GM12878 (cell line): ENCODE measurements around the gene YPEL4. TPM values are rescaled to one million over a fixed set of nuclear protein-coding genes. Genes with fewer than 3 reads are reported as not detected.

Source experiments
- ATAC-seq: fragments of 200-7000 bp; cut with Tn5 transposase; 3 replicates; pipeline ENCODE4 v1.9.1; 2020; ENCODE audit warnings: mild to moderate bottlenecking, moderate library complexity
- BruUV-seq: library from RNA; stranded (reverse); fragments of 400-500 nt; replicated peaks from 2 replicates; lab custom pipeline; 2021; lab: Mats Ljungman, UMichigan
- CTCF ChIA-PET: fragments of 300-600 bp; sonication (Branson Sonifier 250); formaldehyde crosslinking; extraction: SDS; loops from one replicate; lab custom pipeline; 2021; ENCODE audit warnings: inconsistent platforms; lab: Yijun Ruan, JAX
- POLR2A ChIA-PET: fragments of 350-600 bp; formaldehyde crosslinking; extraction: SDS; loops from one replicate; lab custom pipeline; 2021; ENCODE audit warnings: inconsistent platforms; lab: Charles Lee
- RAD21 ChIA-PET: fragments of 300-600 bp; sonication (Branson Sonifier 250); formaldehyde crosslinking; loops from one replicate; lab custom pipeline; 2023; ENCODE audit warnings: antibody characterized with exemption; ENCODE audit not compliant: unreplicated experiment; lab: Charles Lee
- SMC1A ChIA-PET: fragments of 300-600 bp; sonication (Branson Sonifier 250); formaldehyde crosslinking; loops from one replicate; lab custom pipeline; 2023; ENCODE audit not compliant: unreplicated experiment, uncharacterized antibody; lab: Charles Lee
- DNase-seq: peaks from one replicate; pipeline ENCODE4 v3.0.0-alpha.2; 2011; ENCODE audit warnings: low read depth, low spot score
- FAIRE-seq: peaks from 3 replicates; lab custom pipeline; 2011; peaks lifted over from hg19 to GRCh38; lab: Jason Lieb, UNC
- H2AFZ ChIP-seq: 2 replicates; pipeline ENCODE4 v1.6.0; 2011; ENCODE audit warnings: low read depth, low read length, control low read depth; ENCODE audit not compliant: control insufficient read depth
- H3K27ac ChIP-seq: 2 replicates; pipeline ENCODE4 v1.5.1; 2011; ENCODE audit warnings: control low read depth; ENCODE audit not compliant: control insufficient read depth, insufficient read depth
- H3K27me3 ChIP-seq, 2 experiments: replicated peaks in 1 of 2; 2 replicates each; pipeline versions ENCODE4 v1.6.0 to v1.6.1; 2011; ENCODE audit warnings: low read length in 1 of 2; ENCODE audit not compliant: control insufficient read depth in 2 of 2, insufficient read depth in 2 of 2
- H3K36me3 ChIP-seq, 2 experiments: 2 replicates each; pipeline ENCODE4 v1.5.1; 2011; ENCODE audit warnings: low read length in 1 of 2; ENCODE audit not compliant: control insufficient read depth in 2 of 2, insufficient read depth in 2 of 2
- H3K4me1 ChIP-seq: 2 replicates; pipeline ENCODE4 v1.6.1; 2011; ENCODE audit warnings: mild to moderate bottlenecking, low read length, moderate library complexity, mixed read lengths; ENCODE audit not compliant: control insufficient read depth, insufficient read depth
- H3K4me2 ChIP-seq: 2 replicates; pipeline ENCODE4 v1.6.0; 2011; ENCODE audit warnings: control low read depth; ENCODE audit not compliant: control insufficient read depth, insufficient read depth
- H3K4me3 ChIP-seq: fragments of 200-600 bp; sonication (generic); 2 replicates; pipeline ENCODE4 v1.5.1; 2016
- H3K79me2 ChIP-seq: 2 replicates; pipeline ENCODE4 v1.6.0; 2011; ENCODE audit warnings: low read length; ENCODE audit not compliant: control insufficient read depth, insufficient read depth
- H3K9ac ChIP-seq: 2 replicates; pipeline ENCODE4 v1.8.0; 2011; ENCODE audit warnings: low read length, control low read depth, mixed read lengths; ENCODE audit not compliant: control insufficient read depth, insufficient read depth
- H3K9me3 ChIP-seq: replicated peaks from 3 replicates; pipeline ENCODE4 v1.5.1; 2011; ENCODE audit warnings: mild to moderate bottlenecking, low read length; ENCODE audit not compliant: control insufficient read depth, insufficient read depth
- H4K20me1 ChIP-seq: 2 replicates; pipeline ENCODE4 v1.6.0; 2011; ENCODE audit not compliant: control insufficient read depth, insufficient read depth
- CHD4 ChIP-seq: fragments of 200-600 bp; sonication (generic); IDR thresholded peaks from 2 replicates; pipeline ENCODE4 v1.6.1; 2016; ENCODE audit warnings: mild to moderate bottlenecking
- E2F8 ChIP-seq: fragments of 450-650 bp; IDR thresholded peaks from 2 replicates; pipeline ENCODE4 v1.6.1; 2018; ENCODE audit warnings: mild to moderate bottlenecking, low read depth, moderate library complexity; ENCODE audit not compliant: partially characterized antibody
- HCFC1 ChIP-seq: fragments of 150-350 bp; IDR thresholded peaks from 2 replicates; pipeline ENCODE4 v1.6.1; 2014; ENCODE audit warnings: low read length
- PAX5 ChIP-seq: IDR thresholded peaks from 2 replicates; pipeline ENCODE4 v1.6.1; 2011; ENCODE audit warnings: low read depth, low read length, borderline replicate concordance
- SIN3A ChIP-seq: IDR thresholded peaks from 2 replicates; pipeline ENCODE4 v1.6.1; 2012; ENCODE audit warnings: low read depth, low read length, improper control_type of control experiment
- SKIL ChIP-seq: fragments of 450-650 bp; IDR thresholded peaks from 2 replicates; pipeline ENCODE4 v1.6.1; 2017; ENCODE audit warnings: mild to moderate bottlenecking, low read depth, inconsistent platforms; ENCODE audit not compliant: poor library complexity, severe bottlenecking
- TBL1XR1 ChIP-seq: IDR thresholded peaks from 2 replicates; pipeline ENCODE4 v1.6.1; 2012; ENCODE audit warnings: low read depth, low read length, improper control_type of control experiment
- WGBS: methylation state at CpG from one replicate; pipeline ENCODE4 v1.1.6; 2016; ENCODE audit warnings: low lambda C conversion rate; ENCODE audit not compliant: insufficient replicate concordance, insufficient coverage; ENCODE audit errors: missing lambda C conversion rate; 5-methylcytosine and 5-hydroxymethylcytosine counted together
- in situ Hi-C: fragments of 300-500 bp; cut with MboI; formaldehyde crosslinking; loops from 9 replicates; pipeline ENCODE4 v1.14.3; 2018; ENCODE audit warnings: mixed read lengths
- intact Hi-C: fragments of 100-400 bp; cut with micrococcal nuclease; formaldehyde crosslinking; loops from one replicate; pipeline ENCODE4 v1.14.2; 2022; ENCODE audit not compliant: unreplicated experiment
- polyA plus RNA-seq, 11 experiments: library from polyadenylated mRNA; depleted of rRNA in 4 of 11; unstranded in 6 of 11; stranded (reverse) in 5 of 11; fragments of >200 nt; fragmentation: Nextera tagmentation in 4 of 11; fragmentation: Illumina TruSeq in 1 of 11; extraction: Ambion mirVana in 4 of 11; extraction: Trizol in 1 of 11; gene quantifications; 1 replicate in 1 of 11; 2 replicates in 10 of 11; pipeline versions ENCODE4 v1.2.1 to v1.2.3, GENCODE V29; 2011 to 2016; ENCODE audit warnings: inconsistent platforms in 2 of 11, missing spikeins in 2 of 11, low read depth in 1 of 11
- total RNA-seq, 4 experiments: library from RNA; depleted of rRNA in 3 of 4; stranded (reverse); fragments of >200 nt in 3 of 4; fragmentation: Illumina TruSeq in 1 of 4; extraction: Trizol in 1 of 4; gene quantifications; 2 replicates each; pipeline versions ENCODE4 v1.2.1 to v1.2.3, GENCODE V29; 2013 to 2021

YPEL4 gene
- total and polyA plus RNA-seq, 10 of the 15 experiments (the other 5 are each of a cell fraction or from before 2014, with no cell fraction given), result 0.07 to 0.50 (median 0.13) TPM; not detected in 5

GRCh38 chr11:57598831-57599155, 50.9 kb downstream of the YPEL4 start (continued):
- no peak for TF ChIP-seq E2F8
- no peak for TF ChIP-seq SKIL

- Histone ChIP-seq H3K79me2 (no peaks in the 10 kb centered on the region), H3K9me3 (no peaks in the 10 kb centered on the region), H3K36me3 (no peaks in the 10 kb centered on the region), H3K4me2 (no peak overlapping the region), H3K4me3 (no peak overlapping the region), H3K27ac (no peak overlapping the region), H3K4me1 (no peaks in the 10 kb centered on the region), H2AFZ (no peak overlapping the region), H3K27me3 (peaks cover 4 to 5% of the 10 kb centered on the region in 2 experiments), H4K20me1 (no peaks in the 10 kb centered on the region), H3K9ac (no peak overlapping the region)
- intact Hi-C loops, result no loop called here
- TF ChIP-seq TBL1XR1 (no peak), SIN3A (no peak), HCFC1 (no peak), CHD4 (no peak), PAX5 (no peak)
- ChIA-PET RAD21 (no interaction called here), SMC1A (interaction anchor here (0.9 kb wide), 1 partner anchor 43 kb away, joined by 3 read pairs; no protein-coding TSS in a partner anchor), POLR2A (no interaction called here), CTCF (interaction anchor here (1.0 to 1.2 kb wide), 2 partner anchors 43 to 46 kb away, joined by 3 to 4 read pairs; no protein-coding TSS in a partner anchor)
- 11% methylated on average over 11 of the region's 33 CpGs for WGBS
- no TSS peak for BruUV-seq
- DNase-seq (no peak), ATAC-seq (no peak), FAIRE-seq (no peak)
- in situ Hi-C loops, result no loop called here
Measured at GRCh38 chr11:57597916-57598830, 51.5 kb downstream of the YPEL4 start.
